HepG2 (cell line): ENCODE data around the gene SLCO4A1. TPM values are rescaled to one million over a fixed set of nuclear protein-coding genes. Genes with fewer than 3 reads are reported as not detected.

Experiments used
- ATAC-seq: fragments of 200-7000 bp; cut with Tn5 transposase; 3 replicates; pipeline ENCODE4 v1.9.1; 2020; ENCODE audit warnings: mild to moderate bottlenecking, moderate library complexity
- BruUV-seq: library from RNA; stranded (reverse); fragments of 400-500 nt; replicated peaks from 2 replicates; lab custom pipeline; 2021; lab: Mats Ljungman, UMichigan
- CTCF ChIA-PET: fragments of 300-600 bp; formaldehyde crosslinking; extraction: SDS; loops from one replicate; lab custom pipeline; 2021; ENCODE audit warnings: low total read pairs, inconsistent platforms, low intra/inter-chr PET ratio; lab: Yijun Ruan, JAX
- POLR2A ChIA-PET: fragments of 350-600 bp; sonication (Branson Sonifier 250); formaldehyde crosslinking; loops from one replicate; lab custom pipeline; 2020; ENCODE audit warnings: antibody characterized with exemption, inconsistent platforms; lab: Yijun Ruan, JAX
- DNase-seq: peaks from one replicate; pipeline ENCODE4 v3.0.0-alpha.2; 2015; ENCODE audit warnings: low spot score
- FAIRE-seq: peaks from 3 replicates; lab custom pipeline; 2011; peaks lifted over from hg19 to GRCh38; lab: Jason Lieb, UNC
- H2AFZ ChIP-seq: one replicate; pipeline ENCODE4 v1.6.1; 2011; ENCODE audit warnings: low read length, inconsistent platforms
- H3K27ac ChIP-seq: fragments of 300-600 bp; 3 replicates; pipeline ENCODE4 v1.8.0; 2011; ENCODE audit warnings: mixed run types, mild to moderate bottlenecking, mixed read lengths, low read length, inconsistent platforms; ENCODE audit not compliant: insufficient read depth; ENCODE audit errors: extremely low read length
- H3K27me3 ChIP-seq, 2 experiments: fragments of 200-600 bp in 1 of 2; 2 replicates in 1 of 2; 3 replicates in 1 of 2; pipeline versions ENCODE4 v1.6.0 to v1.8.0; 2011; ENCODE audit warnings: low read length in 2 of 2, mild to moderate bottlenecking in 2 of 2, moderate library complexity in 2 of 2, inconsistent platforms in 1 of 2; ENCODE audit not compliant: insufficient read depth in 2 of 2, control insufficient read depth in 1 of 2
- H3K36me3 ChIP-seq, 2 experiments: fragments of 200-600 bp in 1 of 2; replicated peaks in 1 of 2; 2 replicates in 1 of 2; 3 replicates in 1 of 2; pipeline versions ENCODE4 v1.5.1 to v1.8.0; 2011; ENCODE audit warnings: low read length in 2 of 2, inconsistent platforms in 1 of 2; ENCODE audit not compliant: insufficient read depth in 2 of 2, control insufficient read depth in 1 of 2
- H3K4me1 ChIP-seq: 2 replicates; pipeline ENCODE4 v1.5.1; 2012; ENCODE audit warnings: low read length, inconsistent platforms; ENCODE audit not compliant: insufficient read depth
- H3K4me2 ChIP-seq: 2 replicates; pipeline ENCODE4 v1.6.0; 2011; ENCODE audit warnings: low read depth, low read length, inconsistent platforms
- H3K4me3 ChIP-seq, 3 experiments: fragments of 200-600 bp in 1 of 3; sonication (generic), shearing (Covaris generic) in 1 of 3; replicated peaks in 1 of 3; 2 replicates each; pipeline ENCODE4 v1.5.1; 2011 to 2016; ENCODE audit warnings: low read length in 3 of 3, inconsistent platforms in 2 of 3, low read depth in 2 of 3, mild to moderate bottlenecking in 2 of 3, control low read depth in 1 of 3, mixed read lengths in 1 of 3; ENCODE audit not compliant: insufficient read depth in 1 of 3
- H3K79me2 ChIP-seq: one replicate; pipeline ENCODE4 v1.6.1; 2011; ENCODE audit warnings: low read length, inconsistent platforms; ENCODE audit not compliant: insufficient read depth
- H3K9ac ChIP-seq: 2 replicates; pipeline ENCODE4 v1.6.0; 2011; ENCODE audit warnings: mild to moderate bottlenecking, low read depth, low read length, inconsistent platforms; ENCODE audit not compliant: insufficient read depth
- H3K9me3 ChIP-seq: 2 replicates; pipeline ENCODE4 v1.5.1; 2012; ENCODE audit warnings: mild to moderate bottlenecking, low read length
- H4K20me1 ChIP-seq: 2 replicates; pipeline ENCODE4 v1.6.0; 2011; ENCODE audit warnings: inconsistent platforms, mild to moderate bottlenecking, low read length, moderate library complexity; ENCODE audit not compliant: insufficient read depth
- GTF2F1 ChIP-seq: fragments of 150-350 bp; IDR thresholded peaks from 2 replicates; pipeline ENCODE4 v1.6.1; 2014; ENCODE audit warnings: low read length
- ISL2 ChIP-seq: sonication (generic); formaldehyde crosslinking; IDR thresholded peaks from 2 replicates; pipeline ENCODE4 v1.5.0; 2020; ENCODE audit warnings: missing genetic modification reagents
- MED1 ChIP-seq: sonication (generic); formaldehyde crosslinking; IDR thresholded peaks from 2 replicates; pipeline ENCODE4 v1.4.0; 2020; ENCODE audit warnings: missing genetic modification reagents
- RBM39 ChIP-seq: fragments of 200-400 bp; formaldehyde crosslinking; IDR thresholded peaks from one replicate; pipeline ENCODE4 v1.6.1; 2018; ENCODE audit warnings: antibody characterized with exemption, mild to moderate bottlenecking, low read depth, low read length; ENCODE audit not compliant: poor library complexity, severe bottlenecking
- SOX6 ChIP-seq, 2 experiments: fragments of 450-650 bp in 1 of 2; sonication (generic) in 1 of 2; formaldehyde crosslinking in 1 of 2; IDR thresholded peaks; 2 replicates each; pipeline versions ENCODE4 v1.4.0 to v1.6.1; 2017 to 2020; ENCODE audit warnings: antibody characterized with exemption in 1 of 2, mild to moderate bottlenecking in 1 of 2, missing genetic modification reagents in 1 of 2
- ZNF20 ChIP-seq: sonication (generic); formaldehyde crosslinking; IDR thresholded peaks from 2 replicates; pipeline ENCODE4 v1.4.0; 2020; ENCODE audit warnings: mild to moderate bottlenecking, moderate library complexity, missing genetic modification reagents
- ZNF276 ChIP-seq: sonication (generic); formaldehyde crosslinking; IDR thresholded peaks from 2 replicates; pipeline ENCODE4 v1.4.0; 2020; ENCODE audit warnings: mild to moderate bottlenecking, low read depth, missing genetic modification reagents
- ZNF609 ChIP-seq: sonication (generic); formaldehyde crosslinking; IDR thresholded peaks from 2 replicates; pipeline ENCODE4 v1.4.0; 2020; ENCODE audit warnings: mild to moderate bottlenecking, missing genetic modification reagents, borderline replicate concordance
- WGBS: methylation state at CpG from one replicate; pipeline ENCODE4 v1.1.6; 2017; ENCODE audit warnings: low lambda C conversion rate; 5-methylcytosine and 5-hydroxymethylcytosine counted together
- in situ Hi-C: cut with HindIII; loops from 2 replicates; pipeline ENCODE4 v1.10.0; 2017; ENCODE audit warnings: low pct_unique_long_range_greater_than_20kb; ENCODE audit not compliant: extremely low pct_ligation_motif_present
- intact Hi-C: fragments of 100-400 bp; cut with micrococcal nuclease; formaldehyde crosslinking; loops from one replicate; pipeline ENCODE4 v1.10.0; 2022; ENCODE audit not compliant: unreplicated experiment
- polyA plus RNA-seq, 8 experiments: library from polyadenylated mRNA; depleted of rRNA in 3 of 8; stranded (reverse) in 7 of 8; unstranded in 1 of 8; fragments of >200 nt; fragmentation: Illumina TruSeq in 4 of 8; extraction: Trizol in 4 of 8; gene quantifications; 2 replicates each; pipeline versions ENCODE4 v1.2.1 to v1.2.3, GENCODE V29; 2011 to 2016; ENCODE audit warnings: low read depth in 4 of 8, missing spikeins in 1 of 8, mixed read lengths in 1 of 8; ENCODE audit not compliant: insufficient read depth in 1 of 8
- total RNA-seq, 5 experiments: library from RNA; depleted of rRNA; stranded (reverse); fragments of >200 nt; fragmentation: Illumina TruSeq; extraction: Trizol; gene quantifications; 2 replicates each; pipeline ENCODE4 v1.2.3, GENCODE V29; 2016; ENCODE audit warnings: low read depth in 1 of 5

The SLCO4A1 gene
- total and polyA plus RNA-seq, 2 of the 13 experiments (the other 11 are each of a cell fraction or from before 2014, with no cell fraction given) = 55.5 to 112 TPM

GRCh38 chr20:62660240-62660615 is 17.9 kb downstream of the SLCO4A1 start:
- FAIRE-seq (no peak), DNase-seq (no peak), ATAC-seq (no peak)
- H3K4me2 ChIP-seq = no peak overlapping the region
- ChIA-PET POLR2A (no interaction called here), CTCF (no interaction called here)
- TF ChIP-seq SOX6 (IDR thresholded peaks at IDR 0.05) = no peak
- TF ChIP-seq SOX6 (CRISPR knock-in tag; IDR thresholded peaks at IDR 0.05) = no peak
- TF ChIP-seq RBM39 = peak; percentile 39
- H3K9me3 ChIP-seq = no peaks in the 10 kb centered on the region
- H4K20me1 ChIP-seq = no peaks in the 10 kb centered on the region
- H2AFZ ChIP-seq = no peak overlapping the region
- WGBS = 96% methylated on average over 15 of the region's 15 CpGs
- no TSS peak for BruUV-seq
- in situ Hi-C loops (no loop called here), intact Hi-C loops (no loop called here)
- peaks cover 33% of the 10 kb centered on the region for H3K4me1 ChIP-seq
- peaks cover 4% of the 10 kb centered on the region for H3K79me2 ChIP-seq
- H3K36me3 ChIP-seq = peaks cover 6 to 49% of the 10 kb centered on the region in 2 experiments; a peak in 4 of 5 replicates
- H3K27me3 ChIP-seq = no peaks in the 10 kb centered on the region
- no peak overlapping the region for H3K4me3 ChIP-seq
- H3K27ac ChIP-seq = no peak overlapping the region
- H3K9ac ChIP-seq = no peak overlapping the region

- in situ Hi-C loops = no loop called here
- Histone ChIP-seq H3K9ac (no peak overlapping the region), H3K36me3 (peaks cover 6 to 48% of the 10 kb centered on the region in 2 experiments; a peak in 4 of 5 replicates), H3K79me2 (no peaks in the 10 kb centered on the region), H2AFZ (no peak overlapping the region), H3K9me3 (no peaks in the 10 kb centered on the region), H3K4me1 (peaks cover 38% of the 10 kb centered on the region), H3K4me2 (no peak overlapping the region), H4K20me1 (no peaks in the 10 kb centered on the region), H3K27me3 (no peaks in the 10 kb centered on the region), H3K4me3 (no peak overlapping the region), H3K27ac (no peak overlapping the region)
- ChIA-PET POLR2A (no interaction called here), CTCF (no interaction called here)
- TF ChIP-seq GTF2F1 (no peak), ZNF276 (CRISPR knock-in tag) (no peak), MED1 (CRISPR knock-in tag) (no peak), ZNF20 (CRISPR knock-in tag) (no peak), ISL2 (CRISPR knock-in tag) (no peak), ZNF609 (no peak)
- WGBS = 94% methylated on average over 18 of the region's 18 CpGs
- intact Hi-C loops = no loop called here
- ATAC-seq = no peak
- DNase-seq = no peak
- BruUV-seq = no TSS peak
- no peak for FAIRE-seq
Measured at GRCh38 chr20:62660768-62661167, 18.5 kb downstream of the SLCO4A1 start.
